ENCODE data around the gene PIK3CD.

DNA sequence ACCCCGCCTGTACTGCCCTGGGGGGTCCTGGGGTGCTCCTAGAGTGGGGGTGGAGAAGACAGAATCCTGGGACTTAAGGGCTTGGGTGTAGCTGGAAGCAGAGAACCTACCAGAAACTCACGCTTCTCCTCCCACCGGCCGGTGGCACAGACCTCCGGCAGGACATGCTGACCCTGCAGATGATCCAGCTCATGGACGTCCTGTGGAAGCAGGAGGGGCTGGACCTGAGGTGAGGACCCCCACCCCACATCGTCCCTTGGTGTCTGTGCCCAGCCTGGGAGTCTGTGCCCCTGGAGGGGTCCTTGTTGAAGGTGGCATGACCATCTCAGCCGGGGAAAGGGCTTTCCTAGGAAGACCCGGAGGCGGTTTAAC is 70.8 kb downstream of the PIK3CD start:
- TF ChIP-seq, protein P1, sequence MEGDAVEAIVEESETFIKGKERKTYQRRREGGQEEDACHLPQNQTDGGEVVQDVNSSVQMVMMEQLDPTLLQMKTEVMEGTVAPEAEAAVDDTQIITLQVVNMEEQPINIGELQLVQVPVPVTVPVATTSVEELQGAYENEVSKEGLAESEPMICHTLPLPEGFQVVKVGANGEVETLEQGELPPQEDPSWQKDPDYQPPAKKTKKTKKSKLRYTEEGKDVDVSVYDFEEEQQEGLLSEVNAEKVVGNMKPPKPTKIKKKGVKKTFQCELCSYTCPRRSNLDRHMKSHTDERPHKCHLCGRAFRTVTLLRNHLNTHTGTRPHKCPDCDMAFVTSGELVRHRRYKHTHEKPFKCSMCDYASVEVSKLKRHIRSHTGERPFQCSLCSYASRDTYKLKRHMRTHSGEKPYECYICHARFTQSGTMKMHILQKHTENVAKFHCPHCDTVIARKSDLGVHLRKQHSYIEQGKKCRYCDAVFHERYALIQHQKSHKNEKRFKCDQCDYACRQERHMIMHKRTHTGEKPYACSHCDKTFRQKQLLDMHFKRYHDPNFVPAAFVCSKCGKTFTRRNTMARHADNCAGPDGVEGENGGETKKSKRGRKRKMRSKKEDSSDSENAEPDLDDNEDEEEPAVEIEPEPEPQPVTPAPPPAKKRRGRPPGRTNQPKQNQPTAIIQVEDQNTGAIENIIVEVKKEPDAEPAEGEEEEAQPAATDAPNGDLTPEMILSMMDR (IDR thresholded peaks at IDR 0.05; ENCODE audit: low read depth, low read length, poor library complexity, severe bottlenecking): no peak
- TF ChIP-seq EZH2phosphoT487 (IDR thresholded peaks at IDR 0.05; ENCODE audit: borderline replicate concordance, low read length): no peak
